ENCODE data around the gene AP3M1.

GRCh38 chr10:74153123-74153522, 2.5 kb upstream of the AP3M1 start:
- TF ChIP-seq USF2 (IDR thresholded peaks at IDR 0.05) (no peak), CTCF (IDR thresholded peaks at IDR 0.05) (peak; percentile 37), EP300 (IDR thresholded peaks at IDR 0.05) (no peak), POLR2A (IDR thresholded peaks at IDR 0.05; ENCODE audit: low read length) (no peak), BHLHE40 (IDR thresholded peaks at IDR 0.05; ENCODE audit: low read depth, low read length) (no peak), REST (IDR thresholded peaks at IDR 0.05) (no peak), JUN (IDR thresholded peaks at IDR 0.05) (no peak), CHD2 (IDR thresholded peaks at IDR 0.05; ENCODE audit: low read length, partially characterized antibody) (no peak), CBX2 (IDR thresholded peaks at IDR 0.05; ENCODE audit: borderline replicate concordance, low read depth) (no peak), CHD4 (IDR thresholded peaks at IDR 0.05; ENCODE audit: borderline replicate concordance) (no peak), RAD21 (conservative IDR thresholded peaks at IDR 0.05 in 1 of 2, IDR thresholded peaks at IDR 0.05 in 1 of 2) (no peak)
